Right ventricle myocardium superior (tissue), 1 donor: ENCODE results near the gene TP73. TPM values are rescaled to one million over a fixed set of nuclear protein-coding genes. Genes with fewer than 3 reads are reported as not detected.

Experiments used
- ATAC-seq: fragments of 200-7000 bp; cut with Tn5 transposase; one replicate; pipeline ENCODE4 v1.9.1; 2020; ENCODE audit warnings: mild to moderate bottlenecking; ENCODE audit not compliant: poor library complexity
- DNase-seq: peaks from one replicate; pipeline ENCODE4 v3.0.0-alpha.2; 2020
- intact Hi-C: fragments of 100-400 bp; cut with DNase I; formaldehyde crosslinking; loops from one replicate; pipeline ENCODE4 v1.11.2; 2022
- total RNA-seq: library from RNA; stranded (reverse); fragmentation: NEBNext Ultra II Directional; extraction: Animal tissue kit (Norgen Biotek cat#: 25700); gene quantifications from one replicate; pipeline ENCODE4 v1.2.1, GENCODE V29; 2021
- donor health status: DM: no; HTN: yes; CAD: no; lungs with severe emphysema.

The TP73 gene
- total RNA-seq, 1 donor from 2014 or later = not detected

- no peak for DNase-seq
- intact Hi-C loops = no loop called here
- no peak for ATAC-seq
Measured at GRCh38 chr1:3693321-3693720, 41.0 kb downstream of the TP73 start.

GRCh38 chr1:3695326-3696217 is 43.3 kb downstream of the TP73 start:
- intact Hi-C loops = no loop called here
- peak; percentile 69 for DNase-seq
- ATAC-seq = peak; percentile 91

- DNase-seq = no peak
- no peak for ATAC-seq
- intact Hi-C loops = no loop called here
Measured at GRCh38 chr1:3696689-3697088, 44.4 kb downstream of the TP73 start.

- no peak for DNase-seq
- ATAC-seq = no peak
- intact Hi-C loops = no loop called here
Measured at GRCh38 chr1:3697104-3697503, 44.8 kb downstream of the TP73 start.

GRCh38 chr1:3697810-3698209 is 45.5 kb downstream of the TP73 start:
- DNase-seq (no peak), ATAC-seq (no peak)
- intact Hi-C loops = no loop called here

GRCh38 chr1:3698660-3699408 is 46.5 kb downstream of the TP73 start:
- intact Hi-C loops = no loop called here
- ATAC-seq (no peak), DNase-seq (no peak)

GRCh38 chr1:3699596-3699995 is 47.3 kb downstream of the TP73 start:
- intact Hi-C loops = no loop called here
- DNase-seq = no peak
- ATAC-seq = no peak

GRCh38 chr1:3700631-3701030 is 48.3 kb downstream of the TP73 start:
- DNase-seq = no peak
- intact Hi-C loops = no loop called here
- ATAC-seq = no peak

- intact Hi-C loops = no loop called here
- DNase-seq = no peak
- ATAC-seq = no peak
Measured at GRCh38 chr1:3702528-3702927, 50.2 kb downstream of the TP73 start.

- no peak for ATAC-seq
- DNase-seq = no peak
- intact Hi-C loops = no loop called here
Measured at GRCh38 chr1:3702990-3703728, 50.8 kb downstream of the TP73 start.

GRCh38 chr1:3703786-3704371 is 51.6 kb downstream of the TP73 start:
- intact Hi-C loops = no loop called here
- ATAC-seq = no peak
- DNase-seq = no peak

GRCh38 chr1:3705341-3705950 is 53.1 kb downstream of the TP73 start:
- no peak for ATAC-seq
- intact Hi-C loops = no loop called here
- DNase-seq = no peak

GRCh38 chr1:3706651-3707297 is 54.5 kb downstream of the TP73 start:
- intact Hi-C loops = no loop called here
- ATAC-seq (no peak), DNase-seq (no peak)

GRCh38 chr1:3707298-3707938 is 55.1 kb downstream of the TP73 start:
- ATAC-seq = no peak

GRCh38 chr1:3707939-3708328 is 55.6 kb downstream of the TP73 start:
- intact Hi-C loops = no loop called here
- DNase-seq (no peak), ATAC-seq (no peak)

More at GRCh38 chr1:3707298-3707938, 55.1 kb downstream of the TP73 start:
- DNase-seq = no peak
- intact Hi-C loops = no loop called here

- DNase-seq = no peak
- ATAC-seq = no peak
- intact Hi-C loops = no loop called here
Measured at GRCh38 chr1:3708791-3709190, 56.5 kb downstream of the TP73 start.

GRCh38 chr1:3710251-3710650 is 57.9 kb downstream of the TP73 start:
- intact Hi-C loops = no loop called here
- ATAC-seq = no peak
- DNase-seq = no peak

- intact Hi-C loops = no loop called here
- DNase-seq = no peak
- ATAC-seq = no peak
Measured at GRCh38 chr1:3711381-3711779, 59.1 kb downstream of the TP73 start.
